Neural cell (in vitro differentiated cells): ENCODE results near the gene CNTNAP2.

ENCODE experiments used
- CTCF ChIP-seq: fragments of 450-650 bp; IDR thresholded peaks from 2 replicates; pipeline ENCODE4 v1.5.1; 2014; ENCODE audit warnings: antibody characterized with exemption, mild to moderate bottlenecking, moderate library complexity; ENCODE audit not compliant: poor library complexity, severe bottlenecking
- EP300 ChIP-seq: fragments of 450-650 bp; conservative IDR thresholded peaks from 2 replicates; pipeline ENCODE4 v1.6.1; 2014; ENCODE audit warnings: antibody characterized with exemption, mild to moderate bottlenecking, moderate library complexity; ENCODE audit not compliant: poor library complexity, severe bottlenecking
- EZH2 ChIP-seq: fragments of 200-600, 300-800 bp; shearing (Covaris generic), sonication (generic); IDR thresholded peaks from 2 replicates; pipeline ENCODE4 v1.6.1; 2014; ENCODE audit warnings: antibody characterized with exemption, low read length, borderline replicate concordance, mild to moderate bottlenecking; ENCODE audit not compliant: insufficient read depth, poor library complexity, severe bottlenecking
- MXI1 ChIP-seq: fragments of 450-650 bp; conservative IDR thresholded peaks from 2 replicates; pipeline ENCODE4 v1.6.1; 2014; ENCODE audit warnings: antibody characterized with exemption, mild to moderate bottlenecking; ENCODE audit not compliant: poor library complexity, severe bottlenecking
- POLR2AphosphoS5 ChIP-seq: IDR thresholded peaks from 2 replicates; pipeline ENCODE4 v1.6.1; 2012
- REST ChIP-seq: IDR thresholded peaks from 2 replicates; pipeline ENCODE4 v1.6.1; 2012; ENCODE audit warnings: borderline replicate concordance
- TAF1 ChIP-seq: IDR thresholded peaks from 2 replicates; pipeline ENCODE4 v1.6.1; 2012; ENCODE audit warnings: low read depth

- no peak for TF ChIP-seq POLR2AphosphoS5
- no peak for TF ChIP-seq CTCF
- TF ChIP-seq EZH2: no peak
- TF ChIP-seq EP300: no peak
- TF ChIP-seq TAF1: no peak
- no peak for TF ChIP-seq REST
- no peak for TF ChIP-seq MXI1
Measured at GRCh38 chr7:147477526-147477925, 1360.9 kb downstream of the CNTNAP2 start.
